Nephron progenitor cell (in vitro differentiated cells): ENCODE measurements around the gene LMAN2.

Experiments
- DNase-seq: peaks from one replicate; pipeline ENCODE4 v3.0.0; 2021
- H3K27ac Mint-ChIP-seq: 2 replicates; pipeline ENCODE4 v1.8.0; 2021; ENCODE audit warnings: mild to moderate bottlenecking, moderate library complexity, mixed read lengths
- H3K27me3 Mint-ChIP-seq: 2 replicates; pipeline ENCODE4 v1.8.0; 2021; ENCODE audit warnings: mild to moderate bottlenecking, low read depth, mixed read lengths; ENCODE audit not compliant: poor library complexity
- H3K36me3 Mint-ChIP-seq: 2 replicates; pipeline ENCODE4 v1.8.0; 2021; ENCODE audit warnings: low read depth, mixed read lengths
- H3K4me1 Mint-ChIP-seq: 2 replicates; pipeline ENCODE4 v1.8.0; 2021; ENCODE audit warnings: mixed read lengths
- H3K4me3 Mint-ChIP-seq: 2 replicates; pipeline ENCODE4 v1.8.0; 2021; ENCODE audit warnings: mild to moderate bottlenecking, moderate library complexity, mixed read lengths
- H3K9me3 Mint-ChIP-seq: 2 replicates; pipeline ENCODE4 v1.8.0; 2021; ENCODE audit warnings: mild to moderate bottlenecking, moderate library complexity, mixed read lengths
- TF ChIP-seq, protein P1 (sequence below): fragments of 200-600 bp; sonication (generic); IDR thresholded peaks from 2 replicates; pipeline ENCODE4 v1.5.0; 2021; ENCODE audit warnings: antibody characterized with exemption

Gene LMAN2

GRCh38 chr5:177297922-177298321 lies 53.5 kb downstream of the LMAN2 start:
- Mint-ChIP-seq H3K27ac (no peak overlapping the region), H3K36me3 (peaks cover 37% of the 10 kb centered on the region), H3K27me3 (no peaks in the 10 kb centered on the region), H3K4me1 (peaks cover 55% of the 10 kb centered on the region), H3K9me3 (no peaks in the 10 kb centered on the region), H3K4me3 (no peak overlapping the region)
- DNase-seq: no peak
- TF ChIP-seq, protein P1, sequence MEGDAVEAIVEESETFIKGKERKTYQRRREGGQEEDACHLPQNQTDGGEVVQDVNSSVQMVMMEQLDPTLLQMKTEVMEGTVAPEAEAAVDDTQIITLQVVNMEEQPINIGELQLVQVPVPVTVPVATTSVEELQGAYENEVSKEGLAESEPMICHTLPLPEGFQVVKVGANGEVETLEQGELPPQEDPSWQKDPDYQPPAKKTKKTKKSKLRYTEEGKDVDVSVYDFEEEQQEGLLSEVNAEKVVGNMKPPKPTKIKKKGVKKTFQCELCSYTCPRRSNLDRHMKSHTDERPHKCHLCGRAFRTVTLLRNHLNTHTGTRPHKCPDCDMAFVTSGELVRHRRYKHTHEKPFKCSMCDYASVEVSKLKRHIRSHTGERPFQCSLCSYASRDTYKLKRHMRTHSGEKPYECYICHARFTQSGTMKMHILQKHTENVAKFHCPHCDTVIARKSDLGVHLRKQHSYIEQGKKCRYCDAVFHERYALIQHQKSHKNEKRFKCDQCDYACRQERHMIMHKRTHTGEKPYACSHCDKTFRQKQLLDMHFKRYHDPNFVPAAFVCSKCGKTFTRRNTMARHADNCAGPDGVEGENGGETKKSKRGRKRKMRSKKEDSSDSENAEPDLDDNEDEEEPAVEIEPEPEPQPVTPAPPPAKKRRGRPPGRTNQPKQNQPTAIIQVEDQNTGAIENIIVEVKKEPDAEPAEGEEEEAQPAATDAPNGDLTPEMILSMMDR: no peak

GRCh38 chr5:177296581-177296980 lies 54.9 kb downstream of the LMAN2 start:
- no peak for DNase-seq

DNA sequence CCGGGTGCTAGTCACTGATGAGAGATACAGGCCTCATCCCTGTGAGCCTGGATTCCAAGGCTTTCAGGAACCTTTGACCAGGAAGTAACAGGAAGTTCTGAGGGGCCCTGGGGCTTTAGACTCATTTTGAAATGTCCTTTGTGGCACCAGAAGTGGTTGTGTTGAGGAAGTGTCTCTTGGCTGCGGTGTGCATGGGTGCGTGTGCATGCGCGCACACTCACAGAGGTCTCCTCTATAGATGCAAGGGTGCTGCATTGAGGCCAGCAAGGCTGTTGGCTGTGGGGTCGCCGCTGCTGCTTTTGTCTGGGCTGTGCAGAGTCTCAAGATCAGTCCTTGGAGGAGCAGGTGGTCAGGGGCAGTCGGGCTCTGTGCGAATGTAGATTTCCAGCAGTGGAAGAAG lies 55.5 kb downstream of the LMAN2 start:
- Mint-ChIP-seq H3K4me3 (no peak overlapping the region), H3K9me3 (no peaks in the 10 kb centered on the region), H3K4me1 (peaks cover 44% of the 10 kb centered on the region), H3K27ac (peak overlapping the region; percentile 39), H3K36me3 (peaks cover 54% of the 10 kb centered on the region), H3K27me3 (no peaks in the 10 kb centered on the region)
- DNase-seq: no peak
- TF ChIP-seq, protein P1: no peak

More at GRCh38 chr5:177296581-177296980, 54.9 kb downstream of the LMAN2 start:
- no peaks in the 10 kb centered on the region for H3K27me3 Mint-ChIP-seq
- peaks cover 47% of the 10 kb centered on the region for H3K4me1 Mint-ChIP-seq
- no peaks in the 10 kb centered on the region for H3K9me3 Mint-ChIP-seq
- peak overlapping the region; percentile 94 for H3K27ac Mint-ChIP-seq
- H3K36me3 Mint-ChIP-seq: peaks cover 51% of the 10 kb centered on the region
- TF ChIP-seq, protein P1: no peak
- H3K4me3 Mint-ChIP-seq: no peak overlapping the region

DNA sequence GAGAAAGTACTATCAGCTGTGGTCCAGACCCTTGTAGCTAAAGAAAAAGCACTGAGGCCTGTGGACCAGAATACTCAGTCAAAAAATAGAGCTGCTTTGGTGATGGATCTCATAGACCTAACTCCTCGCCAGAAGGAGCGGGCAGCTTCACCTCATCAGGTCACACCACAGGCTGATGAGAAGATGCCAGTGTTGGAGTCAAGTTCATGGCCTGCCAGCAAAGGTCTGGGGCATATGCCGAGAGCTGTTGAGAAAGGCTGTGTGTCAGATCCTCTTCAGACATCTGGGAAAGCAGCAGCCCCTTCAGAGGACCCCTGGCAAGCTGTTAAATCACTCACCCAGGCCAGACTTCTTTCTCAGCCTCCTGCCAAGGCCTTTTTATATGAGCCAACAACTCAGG lies 56.8 kb downstream of the LMAN2 start:
- peaks cover 31% of the 10 kb centered on the region for H3K4me1 Mint-ChIP-seq
- TF ChIP-seq, protein P1: no peak

GRCh38 chr5:177293819-177294581 lies 57.5 kb downstream of the LMAN2 start:
- peak overlapping the region; percentile 19 for H3K27ac Mint-ChIP-seq
- DNase-seq: no peak
- no peaks in the 10 kb centered on the region for H3K9me3 Mint-ChIP-seq
- no peaks in the 10 kb centered on the region for H3K27me3 Mint-ChIP-seq
- peaks cover 25% of the 10 kb centered on the region for H3K4me1 Mint-ChIP-seq
- TF ChIP-seq, protein P1: no peak
- H3K4me3 Mint-ChIP-seq: no peak overlapping the region
- H3K36me3 Mint-ChIP-seq: peaks cover 72% of the 10 kb centered on the region

More for the DNA sequence above, 56.8 kb downstream of the LMAN2 start:
- Mint-ChIP-seq H3K4me3 (no peak overlapping the region), H3K36me3 (peaks cover 66% of the 10 kb centered on the region), H3K27ac (no peak overlapping the region), H3K9me3 (no peaks in the 10 kb centered on the region), H3K27me3 (no peaks in the 10 kb centered on the region)
- no peak for DNase-seq

- no peak overlapping the region for H3K27ac Mint-ChIP-seq
- no peaks in the 10 kb centered on the region for H3K27me3 Mint-ChIP-seq
- no peaks in the 10 kb centered on the region for H3K9me3 Mint-ChIP-seq
- peaks cover 72% of the 10 kb centered on the region for H3K36me3 Mint-ChIP-seq
- no peak overlapping the region for H3K4me3 Mint-ChIP-seq
- H3K4me1 Mint-ChIP-seq: peaks cover 5% of the 10 kb centered on the region
- no peak for DNase-seq
- TF ChIP-seq, protein P1: no peak
Observed at GRCh38 chr5:177291735-177292134, 59.7 kb downstream of the LMAN2 start.
